ENCODE results near the gene GNPTG. TPM values are rescaled to one million over a fixed set of nuclear protein-coding genes. Genes with fewer than 3 reads are reported as not detected.

GNPTG gene
- total and polyA plus RNA-seq, 2 of the 13 experiments (the other 11 are each of a cell fraction or from before 2014, with no cell fraction given): 22.7 to 71.1 TPM

DNA sequence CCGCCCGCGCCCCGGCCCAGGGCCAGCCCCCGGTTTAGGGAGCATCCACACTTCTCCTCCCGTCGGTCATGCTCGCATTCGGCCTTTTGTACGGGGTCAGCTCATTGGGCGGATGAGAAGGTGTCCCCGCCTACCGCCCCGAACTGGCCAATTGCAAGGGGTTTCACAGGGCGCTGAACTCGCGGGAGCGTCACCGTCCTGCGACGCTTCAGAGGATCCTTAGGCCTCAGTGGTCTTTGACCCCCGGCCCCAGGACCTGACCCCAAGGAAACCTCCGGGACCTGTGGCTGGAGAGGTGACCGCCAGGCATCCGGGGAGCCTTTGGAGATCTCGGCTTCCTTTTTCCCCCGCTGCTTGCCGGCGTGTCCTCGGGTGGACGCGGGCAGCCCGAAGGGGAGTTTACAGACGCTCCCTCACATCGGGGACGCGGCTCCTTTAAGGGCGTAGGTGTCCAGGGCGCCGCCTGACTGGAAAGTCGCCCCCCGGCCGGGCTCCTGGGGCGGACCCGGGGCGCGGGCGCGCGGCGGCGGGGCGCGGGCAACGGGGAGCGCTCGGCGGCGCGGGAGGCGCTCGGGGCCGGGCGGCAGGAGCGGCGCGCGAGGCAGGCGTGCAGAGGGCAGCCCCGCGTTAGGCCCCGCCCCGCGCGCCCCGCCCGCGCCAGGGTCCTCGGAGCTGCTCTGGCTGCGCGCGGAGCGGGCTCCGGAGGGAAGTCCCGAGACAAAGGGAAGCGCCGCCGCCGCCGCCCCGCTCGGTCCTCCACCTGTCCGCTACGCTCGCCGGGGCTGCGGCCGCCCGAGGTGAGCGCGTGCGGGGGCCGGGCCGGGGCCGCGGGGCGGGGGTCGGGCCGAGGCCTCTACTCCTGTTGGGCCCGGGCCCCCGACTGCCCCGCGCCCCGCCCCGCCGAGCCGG, 42.5 kb upstream of the GNPTG start, which contains the start of gene UBE2I (continued):
- TF ChIP-seq, protein P1, sequence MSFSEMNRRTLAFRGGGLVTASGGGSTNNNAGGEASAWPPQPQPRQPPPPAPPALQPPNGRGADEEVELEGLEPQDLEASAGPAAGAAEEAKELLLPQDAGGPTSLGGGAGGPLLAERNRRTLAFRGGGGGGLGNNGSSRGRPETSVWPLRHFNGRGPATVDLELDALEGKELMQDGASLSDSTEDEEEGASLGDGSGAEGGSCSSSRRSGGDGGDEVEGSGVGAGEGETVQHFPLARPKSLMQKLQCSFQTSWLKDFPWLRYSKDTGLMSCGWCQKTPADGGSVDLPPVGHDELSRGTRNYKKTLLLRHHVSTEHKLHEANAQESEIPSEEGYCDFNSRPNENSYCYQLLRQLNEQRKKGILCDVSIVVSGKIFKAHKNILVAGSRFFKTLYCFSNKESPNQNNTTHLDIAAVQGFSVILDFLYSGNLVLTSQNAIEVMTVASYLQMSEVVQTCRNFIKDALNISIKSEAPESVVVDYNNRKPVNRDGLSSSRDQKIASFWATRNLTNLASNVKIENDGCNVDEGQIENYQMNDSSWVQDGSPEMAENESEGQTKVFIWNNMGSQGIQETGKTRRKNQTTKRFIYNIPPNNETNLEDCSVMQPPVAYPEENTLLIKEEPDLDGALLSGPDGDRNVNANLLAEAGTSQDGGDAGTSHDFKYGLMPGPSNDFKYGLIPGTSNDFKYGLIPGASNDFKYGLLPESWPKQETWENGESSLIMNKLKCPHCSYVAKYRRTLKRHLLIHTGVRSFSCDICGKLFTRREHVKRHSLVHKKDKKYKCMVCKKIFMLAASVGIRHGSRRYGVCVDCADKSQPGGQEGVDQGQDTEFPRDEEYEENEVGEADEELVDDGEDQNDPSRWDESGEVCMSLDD (CRISPR knock-in tag; IDR thresholded peaks at IDR 0.05; ENCODE audit: borderline replicate concordance): peak; percentile 77
- TF ChIP-seq ZBTB21 (CRISPR knock-in tag; IDR thresholded peaks at IDR 0.05): peak; percentile 24; the same call in 1 of the 2 replicates
- TF ChIP-seq ZNF101 (CRISPR knock-in tag; IDR thresholded peaks at IDR 0.05; ENCODE audit: borderline replicate concordance, low read depth): no peak
- TF ChIP-seq, protein P2, sequence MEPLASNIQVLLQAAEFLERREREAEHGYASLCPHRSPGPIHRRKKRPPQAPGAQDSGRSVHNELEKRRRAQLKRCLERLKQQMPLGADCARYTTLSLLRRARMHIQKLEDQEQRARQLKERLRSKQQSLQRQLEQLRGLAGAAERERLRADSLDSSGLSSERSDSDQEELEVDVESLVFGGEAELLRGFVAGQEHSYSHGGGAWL (CRISPR knock-in tag; IDR thresholded peaks at IDR 0.05): peak; percentile 90
- peak; percentile 100 for TF ChIP-seq ZFX (CRISPR knock-in tag; IDR thresholded peaks at IDR 0.05; ENCODE audit: low read depth)
- no peak for TF ChIP-seq ZNF619 (CRISPR knock-in tag; IDR thresholded peaks at IDR 0.05)
- TF ChIP-seq, protein P3, sequence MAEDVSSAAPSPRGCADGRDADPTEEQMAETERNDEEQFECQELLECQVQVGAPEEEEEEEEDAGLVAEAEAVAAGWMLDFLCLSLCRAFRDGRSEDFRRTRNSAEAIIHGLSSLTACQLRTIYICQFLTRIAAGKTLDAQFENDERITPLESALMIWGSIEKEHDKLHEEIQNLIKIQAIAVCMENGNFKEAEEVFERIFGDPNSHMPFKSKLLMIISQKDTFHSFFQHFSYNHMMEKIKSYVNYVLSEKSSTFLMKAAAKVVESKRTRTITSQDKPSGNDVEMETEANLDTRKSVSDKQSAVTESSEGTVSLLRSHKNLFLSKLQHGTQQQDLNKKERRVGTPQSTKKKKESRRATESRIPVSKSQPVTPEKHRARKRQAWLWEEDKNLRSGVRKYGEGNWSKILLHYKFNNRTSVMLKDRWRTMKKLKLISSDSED (CRISPR knock-in tag; IDR thresholded peaks at IDR 0.05): no peak
- TF ChIP-seq IKZF1 (IDR thresholded peaks at IDR 0.05): no peak
- peak; percentile 64 for TF ChIP-seq DNMT3B (CRISPR knock-in tag; conservative IDR thresholded peaks at IDR 0.05)
- TF ChIP-seq, protein P4, sequence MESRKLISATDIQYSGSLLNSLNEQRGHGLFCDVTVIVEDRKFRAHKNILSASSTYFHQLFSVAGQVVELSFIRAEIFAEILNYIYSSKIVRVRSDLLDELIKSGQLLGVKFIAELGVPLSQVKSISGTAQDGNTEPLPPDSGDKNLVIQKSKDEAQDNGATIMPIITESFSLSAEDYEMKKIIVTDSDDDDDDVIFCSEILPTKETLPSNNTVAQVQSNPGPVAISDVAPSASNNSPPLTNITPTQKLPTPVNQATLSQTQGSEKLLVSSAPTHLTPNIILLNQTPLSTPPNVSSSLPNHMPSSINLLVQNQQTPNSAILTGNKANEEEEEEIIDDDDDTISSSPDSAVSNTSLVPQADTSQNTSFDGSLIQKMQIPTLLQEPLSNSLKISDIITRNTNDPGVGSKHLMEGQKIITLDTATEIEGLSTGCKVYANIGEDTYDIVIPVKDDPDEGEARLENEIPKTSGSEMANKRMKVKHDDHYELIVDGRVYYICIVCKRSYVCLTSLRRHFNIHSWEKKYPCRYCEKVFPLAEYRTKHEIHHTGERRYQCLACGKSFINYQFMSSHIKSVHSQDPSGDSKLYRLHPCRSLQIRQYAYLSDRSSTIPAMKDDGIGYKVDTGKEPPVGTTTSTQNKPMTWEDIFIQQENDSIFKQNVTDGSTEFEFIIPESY (CRISPR knock-in tag; IDR thresholded peaks at IDR 0.05): peak; percentile 13; the same call in 1 of the 2 replicates
- no peak for TF ChIP-seq ZSCAN30 (CRISPR knock-in tag; IDR thresholded peaks at IDR 0.05)
- no peak for TF ChIP-seq KDM6A (CRISPR knock-in tag; IDR thresholded peaks at IDR 0.05; ENCODE audit: low read depth)
- TF ChIP-seq, protein P5, sequence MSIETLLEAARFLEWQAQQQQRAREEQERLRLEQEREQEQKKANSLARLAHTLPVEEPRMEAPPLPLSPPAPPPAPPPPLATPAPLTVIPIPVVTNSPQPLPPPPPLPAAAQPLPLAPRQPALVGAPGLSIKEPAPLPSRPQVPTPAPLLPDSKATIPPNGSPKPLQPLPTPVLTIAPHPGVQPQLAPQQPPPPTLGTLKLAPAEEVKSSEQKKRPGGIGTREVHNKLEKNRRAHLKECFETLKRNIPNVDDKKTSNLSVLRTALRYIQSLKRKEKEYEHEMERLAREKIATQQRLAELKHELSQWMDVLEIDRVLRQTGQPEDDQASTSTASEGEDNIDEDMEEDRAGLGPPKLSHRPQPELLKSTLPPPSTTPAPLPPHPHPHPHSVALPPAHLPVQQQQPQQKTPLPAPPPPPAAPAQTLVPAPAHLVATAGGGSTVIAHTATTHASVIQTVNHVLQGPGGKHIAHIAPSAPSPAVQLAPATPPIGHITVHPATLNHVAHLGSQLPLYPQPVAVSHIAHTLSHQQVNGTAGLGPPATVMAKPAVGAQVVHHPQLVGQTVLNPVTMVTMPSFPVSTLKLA (IDR thresholded peaks at IDR 0.05): no peak
- TF ChIP-seq, protein P6, sequence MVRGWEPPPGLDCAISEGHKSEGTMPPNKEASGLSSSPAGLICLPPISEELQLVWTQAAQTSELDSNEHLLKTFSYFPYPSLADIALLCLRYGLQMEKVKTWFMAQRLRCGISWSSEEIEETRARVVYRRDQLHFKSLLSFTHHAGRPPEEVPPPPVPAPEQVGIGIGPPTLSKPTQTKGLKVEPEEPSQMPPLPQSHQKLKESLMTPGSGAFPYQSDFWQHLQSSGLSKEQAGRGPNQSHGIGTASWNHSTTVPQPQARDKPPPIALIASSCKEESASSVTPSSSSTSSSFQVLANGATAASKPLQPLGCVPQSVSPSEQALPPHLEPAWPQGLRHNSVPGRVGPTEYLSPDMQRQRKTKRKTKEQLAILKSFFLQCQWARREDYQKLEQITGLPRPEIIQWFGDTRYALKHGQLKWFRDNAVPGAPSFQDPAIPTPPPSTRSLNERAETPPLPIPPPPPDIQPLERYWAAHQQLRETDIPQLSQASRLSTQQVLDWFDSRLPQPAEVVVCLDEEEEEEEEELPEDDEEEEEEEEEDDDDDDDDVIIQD (CRISPR knock-in tag; IDR thresholded peaks at IDR 0.05; ENCODE audit: low read depth): no peak
- TF ChIP-seq YEATS2 (CRISPR knock-in tag; IDR thresholded peaks at IDR 0.05; ENCODE audit: borderline replicate concordance): peak; percentile 99
- 0 out of 2 replicates have a peak, but pooled peaks have one; percentile 27 for TF ChIP-seq ZSCAN29 (CRISPR knock-in tag; conservative IDR thresholded peaks at IDR 0.05)
- peak; percentile 57; the same call in 1 of the 2 replicates for TF ChIP-seq NFKBIZ (CRISPR knock-in tag; IDR thresholded peaks at IDR 0.05)
- peak; percentile 89 for TF ChIP-seq ISX (CRISPR knock-in tag; conservative IDR thresholded peaks at IDR 0.05)
- TF ChIP-seq TBL1XR1 (IDR thresholded peaks at IDR 0.05; ENCODE audit: borderline replicate concordance, low read length, partially characterized antibody): no peak
- peak; percentile 71; the same call in 1 of the 2 replicates for TF ChIP-seq ZNF230 (CRISPR knock-in tag; IDR thresholded peaks at IDR 0.05)
